Measurements from ENCODE around the gene MT3. TPM values are rescaled to one million over a fixed set of nuclear protein-coding genes. Genes with fewer than 3 reads are reported as not detected.

Gene MT3
- total and polyA plus RNA-seq, 2 of the 13 experiments (the other 11 are each of a cell fraction or from before 2014, with no cell fraction given): not detected

GRCh38 chr16:56607109-56607618 lies 17.8 kb downstream of the MT3 start (continued):
- no peak for TF ChIP-seq RERE (CRISPR knock-in tag; IDR thresholded peaks at IDR 0.05; ENCODE audit: low read depth)
- 0 out of 2 replicates have a peak, but pooled peaks have one; percentile 14 for TF ChIP-seq ZNF143 (CRISPR knock-in tag; IDR thresholded peaks at IDR 0.05)
- TF ChIP-seq ARNTL (CRISPR knock-in tag; IDR thresholded peaks at IDR 0.05): no peak; the same call in 1 of the 2 replicates
- no peak for TF ChIP-seq SMARCC2 (IDR thresholded peaks at IDR 0.05)
- TF ChIP-seq MIXL1 (CRISPR knock-in tag; IDR thresholded peaks at IDR 0.05): no peak; the same call in 1 of the 2 replicates
- peak; percentile 91 for TF ChIP-seq RARA (CRISPR knock-in tag; IDR thresholded peaks at IDR 0.05)
- no peak for TF ChIP-seq ZNF776 (CRISPR knock-in tag; IDR thresholded peaks at IDR 0.05)
- no peak for TF ChIP-seq E2F5 (CRISPR knock-in tag; conservative IDR thresholded peaks at IDR 0.05)
- no peak; the same call in 1 of the 2 replicates for TF ChIP-seq ZNF121 (CRISPR knock-in tag; IDR thresholded peaks at IDR 0.05)
- TF ChIP-seq GLMP (CRISPR knock-in tag; IDR thresholded peaks at IDR 0.05; ENCODE audit: borderline replicate concordance): no peak
- peak; percentile 21; the same call in 1 of the 2 replicates for TF ChIP-seq ZNF296 (CRISPR knock-in tag; conservative IDR thresholded peaks at IDR 0.05)
- no peak for TF ChIP-seq ZSCAN30 (CRISPR knock-in tag; IDR thresholded peaks at IDR 0.05)
- no peak for TF ChIP-seq ZXDC (CRISPR knock-in tag; IDR thresholded peaks at IDR 0.05)
- TF ChIP-seq ZNF589 (CRISPR knock-in tag; conservative IDR thresholded peaks at IDR 0.05): peak; percentile 64; the same call in 1 of the 2 replicates
- TF ChIP-seq YY1 (IDR thresholded peaks at IDR 0.05; ENCODE audit: insufficient read depth, insufficient replicate concordance, low read depth, low read length): no peak
- TF ChIP-seq ZBTB4 (CRISPR knock-in tag; IDR thresholded peaks at IDR 0.05; ENCODE audit: borderline replicate concordance): peak; percentile 56; the same call in 1 of the 2 replicates

All from HepG2 (cell line).